ENCODE results near the gene C1orf35. TPM values are rescaled to one million over a fixed set of nuclear protein-coding genes. Genes with fewer than 3 reads are reported as not detected.

Gene C1orf35
- total RNA-seq, 1 donor from 2014 or later = 2.4 TPM

GRCh38 chr1:228079601-228080263 lies 23.4 kb downstream of the C1orf35 start:
- Histone ChIP-seq H3K36me3 (no peaks in the 10 kb centered on the region), H3K27me3 (no peaks in the 10 kb centered on the region), H3K4me3 (no peak overlapping the region), H3K4me1 (peaks cover 5 to 11% of the 10 kb centered on the region in 2 donors), H3K9me3 (no peaks in the 10 kb centered on the region), H3K27ac (no peak overlapping the region)
- TF ChIP-seq, protein P1, sequence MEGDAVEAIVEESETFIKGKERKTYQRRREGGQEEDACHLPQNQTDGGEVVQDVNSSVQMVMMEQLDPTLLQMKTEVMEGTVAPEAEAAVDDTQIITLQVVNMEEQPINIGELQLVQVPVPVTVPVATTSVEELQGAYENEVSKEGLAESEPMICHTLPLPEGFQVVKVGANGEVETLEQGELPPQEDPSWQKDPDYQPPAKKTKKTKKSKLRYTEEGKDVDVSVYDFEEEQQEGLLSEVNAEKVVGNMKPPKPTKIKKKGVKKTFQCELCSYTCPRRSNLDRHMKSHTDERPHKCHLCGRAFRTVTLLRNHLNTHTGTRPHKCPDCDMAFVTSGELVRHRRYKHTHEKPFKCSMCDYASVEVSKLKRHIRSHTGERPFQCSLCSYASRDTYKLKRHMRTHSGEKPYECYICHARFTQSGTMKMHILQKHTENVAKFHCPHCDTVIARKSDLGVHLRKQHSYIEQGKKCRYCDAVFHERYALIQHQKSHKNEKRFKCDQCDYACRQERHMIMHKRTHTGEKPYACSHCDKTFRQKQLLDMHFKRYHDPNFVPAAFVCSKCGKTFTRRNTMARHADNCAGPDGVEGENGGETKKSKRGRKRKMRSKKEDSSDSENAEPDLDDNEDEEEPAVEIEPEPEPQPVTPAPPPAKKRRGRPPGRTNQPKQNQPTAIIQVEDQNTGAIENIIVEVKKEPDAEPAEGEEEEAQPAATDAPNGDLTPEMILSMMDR (IDR thresholded peaks at IDR 0.05) = no peak
- intact Hi-C loops (cut with DNase I) = loop anchor here (5.0 kb wide), 2 partner anchors 342 to 517 kb away; partner anchors contain the start of genes JMJD4, SNAP47 and ZNF678
- no peak for DNase-seq (ENCODE audit: low spot score in 2 of 2)

- H3K4me1 ChIP-seq = peaks cover 0 to 7% of the 10 kb centered on the region in 2 donors
- DNase-seq (ENCODE audit: low spot score in 2 of 2) = no peak
- TF ChIP-seq, protein P1 (IDR thresholded peaks at IDR 0.05) = no peak
- intact Hi-C loops (cut with DNase I) = no loop called here
- H3K27ac ChIP-seq = no peak overlapping the region
- H3K4me3 ChIP-seq = no peak overlapping the region
- no peaks in the 10 kb centered on the region for H3K27me3 ChIP-seq
- H3K36me3 ChIP-seq = no peaks in the 10 kb centered on the region
- no peaks in the 10 kb centered on the region for H3K9me3 ChIP-seq
Observed at GRCh38 chr1:228079013-228079412, 24.1 kb downstream of the C1orf35 start.

- intact Hi-C loops (cut with DNase I) = no loop called here
- H3K9me3 ChIP-seq = no peaks in the 10 kb centered on the region
- DNase-seq (ENCODE audit: low spot score in 2 of 2) = no peak
- peaks cover 0 to 7% of the 10 kb centered on the region in 2 donors for H3K4me1 ChIP-seq
- H3K27me3 ChIP-seq = no peaks in the 10 kb centered on the region
- TF ChIP-seq, protein P1 (IDR thresholded peaks at IDR 0.05) = no peak
- H3K27ac ChIP-seq = no peak overlapping the region
- no peaks in the 10 kb centered on the region for H3K36me3 ChIP-seq
- H3K4me3 ChIP-seq = no peak overlapping the region
Observed at GRCh38 chr1:228077565-228078330, 25.4 kb downstream of the C1orf35 start.

- TF ChIP-seq, protein P1 (IDR thresholded peaks at IDR 0.05) = no peak
- no peaks in the 10 kb centered on the region for H3K9me3 ChIP-seq
- no peaks in the 10 kb centered on the region for H3K36me3 ChIP-seq
- H3K4me1 ChIP-seq = peaks cover 0 to 7% of the 10 kb centered on the region in 2 donors
- no peaks in the 10 kb centered on the region for H3K27me3 ChIP-seq
- intact Hi-C loops (cut with DNase I) = no loop called here
- peak in 1 of 2 donors; percentile 58 for DNase-seq (ENCODE audit: low spot score in 2 of 2)
- no peak overlapping the region for H3K4me3 ChIP-seq
- no peak overlapping the region for H3K27ac ChIP-seq
Observed at GRCh38 chr1:228076796-228077430, 26.2 kb downstream of the C1orf35 start.

DNA sequence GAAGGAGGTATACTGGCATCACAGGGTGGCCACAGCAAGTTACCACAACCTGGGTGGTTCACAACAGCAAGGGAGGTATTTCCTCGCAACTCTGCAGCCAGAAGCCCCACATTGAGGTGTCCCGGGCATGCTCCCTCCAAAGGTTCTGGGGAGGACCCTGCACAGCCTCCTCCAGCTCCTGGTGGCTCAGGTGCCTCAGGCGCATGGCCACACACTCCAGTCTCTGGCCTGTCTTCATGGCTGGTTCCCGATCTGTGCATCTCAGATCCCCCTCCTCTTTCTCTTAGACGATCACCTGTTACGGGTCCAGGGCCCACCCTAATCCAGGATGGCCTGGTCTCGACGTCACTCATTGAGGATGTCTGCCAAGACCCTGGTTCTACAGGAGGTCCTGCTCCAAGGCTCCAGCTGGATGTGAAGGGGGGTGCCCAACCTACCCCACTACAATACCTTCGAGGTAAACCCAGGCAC lies 27.3 kb downstream of the C1orf35 start:
- TF ChIP-seq, protein P1 (IDR thresholded peaks at IDR 0.05) = no peak
- H3K4me1 ChIP-seq = no peaks in the 10 kb centered on the region
- H3K27me3 ChIP-seq = no peaks in the 10 kb centered on the region
- no peak overlapping the region for H3K27ac ChIP-seq
- no peak overlapping the region for H3K4me3 ChIP-seq
- DNase-seq (ENCODE audit: low spot score in 2 of 2) = peak in 1 of 2 donors; percentile 55
- H3K9me3 ChIP-seq = no peaks in the 10 kb centered on the region
- intact Hi-C loops (cut with DNase I) = no loop called here
- H3K36me3 ChIP-seq = no peaks in the 10 kb centered on the region

Data from ascending aorta (tissue), 2 donors.